SK-N-MC (cell line): Measurements from ENCODE around the gene AGPAT3.

Experiments used
- DNase-seq: peaks from one replicate; pipeline ENCODE4 v3.0.0-alpha.2; 2011; ENCODE audit warnings: low read depth, low spot score
- H3K27ac ChIP-seq: fragments of 200-600 bp; sonication (generic); 2 replicates; pipeline ENCODE4 v1.5.1; 2016; ENCODE audit warnings: mixed run types
- H3K36me3 ChIP-seq: fragments of 200-600 bp; sonication (generic); 2 replicates; pipeline ENCODE4 v1.6.1; 2017; ENCODE audit warnings: antibody characterized with exemption, low read length, mixed read lengths; ENCODE audit not compliant: insufficient read depth
- H3K4me3 ChIP-seq: fragments of 200-600 bp; sonication (generic); 2 replicates; pipeline ENCODE4 v1.5.1; 2016
- H3K9ac ChIP-seq: fragments of 200-600 bp; sonication (generic); 2 replicates; pipeline ENCODE4 v1.8.0; 2017; ENCODE audit warnings: mixed run types, mixed read lengths; ENCODE audit not compliant: insufficient read length
- H3K9me3 ChIP-seq: fragments of 200-600 bp; sonication (generic); 2 replicates; pipeline ENCODE4 v1.6.1; 2017; ENCODE audit warnings: low read depth, mild to moderate bottlenecking, antibody characterized with exemption, low read length, moderate library complexity, mixed read lengths
- EZH2 ChIP-seq: fragments of 200-600 bp; sonication (generic); IDR thresholded peaks from one replicate; pipeline ENCODE4 v1.6.1; 2017; ENCODE audit warnings: antibody characterized with exemption
- FOXP2 ChIP-seq: optimal IDR thresholded peaks from 2 replicates; pipeline ENCODE3; 2011; ENCODE audit warnings: mild to moderate bottlenecking, moderate library complexity; ENCODE audit not compliant: insufficient read depth; ENCODE audit errors: extremely low read length, control extremely low read depth
- POLR2AphosphoS5 ChIP-seq: IDR thresholded peaks from 2 replicates; pipeline ENCODE4 v1.6.1; 2012; ENCODE audit warnings: mild to moderate bottlenecking, low read depth, low read length, borderline replicate concordance

Gene AGPAT3

GRCh38 chr21:43918385-43918947 is 53.4 kb downstream of the AGPAT3 start:
- DNase-seq = no peak
- TF ChIP-seq POLR2AphosphoS5 = no peak
- no peak for TF ChIP-seq EZH2
- TF ChIP-seq FOXP2 = no peak
- Histone ChIP-seq H3K4me3 (no peak overlapping the region), H3K36me3 (no peaks in the 10 kb centered on the region; the same call in 1 of the 2 replicates), H3K9me3 (no peaks in the 10 kb centered on the region), H3K27ac (no peak overlapping the region), H3K9ac (no peak overlapping the region)

GRCh38 chr21:43919283-43919682 is 54.3 kb downstream of the AGPAT3 start:
- Histone ChIP-seq H3K36me3 (peaks cover 2% of the 10 kb centered on the region; the same call in 1 of the 2 replicates), H3K9ac (no peak overlapping the region), H3K4me3 (no peak overlapping the region), H3K9me3 (no peaks in the 10 kb centered on the region), H3K27ac (no peak overlapping the region)
- TF ChIP-seq FOXP2 (no peak), EZH2 (no peak), POLR2AphosphoS5 (no peak)
- no peak for DNase-seq

- no peak overlapping the region for H3K9ac ChIP-seq
- no peak for TF ChIP-seq EZH2
- no peak for TF ChIP-seq POLR2AphosphoS5
- TF ChIP-seq FOXP2 = no peak
- no peak for DNase-seq
- H3K36me3 ChIP-seq = peaks cover 5% of the 10 kb centered on the region; the same call in 1 of the 2 replicates
- H3K9me3 ChIP-seq = no peaks in the 10 kb centered on the region
- no peak overlapping the region for H3K27ac ChIP-seq
- H3K4me3 ChIP-seq = no peak overlapping the region
These were observed 55.1 kb downstream of the AGPAT3 start for GRCh38 chr21:43919871-43920801.

- Histone ChIP-seq H3K27ac (peak overlapping the region; percentile 21; the same call in 1 of the 2 replicates), H3K4me3 (no peak overlapping the region), H3K9ac (no peak overlapping the region), H3K9me3 (no peaks in the 10 kb centered on the region), H3K36me3 (peaks cover 5% of the 10 kb centered on the region; the same call in 1 of the 2 replicates)
- no peak for DNase-seq
- TF ChIP-seq FOXP2 (no peak), EZH2 (no peak), POLR2AphosphoS5 (no peak)
These were observed 56.6 kb downstream of the AGPAT3 start for GRCh38 chr21:43921571-43921978.

GRCh38 chr21:43921979-43922945 is 57.2 kb downstream of the AGPAT3 start:
- H3K27ac ChIP-seq = peak overlapping the region; percentile 21; the same call in 1 of the 2 replicates
- H3K4me3 ChIP-seq = no peak overlapping the region
- H3K36me3 ChIP-seq = peaks cover 5% of the 10 kb centered on the region; the same call in 1 of the 2 replicates
- TF ChIP-seq FOXP2 (no peak), EZH2 (no peak), POLR2AphosphoS5 (no peak)
- H3K9me3 ChIP-seq = no peaks in the 10 kb centered on the region
- no peak for DNase-seq
- H3K9ac ChIP-seq = no peak overlapping the region

- DNase-seq = no peak
- peaks cover 5% of the 10 kb centered on the region; the same call in 1 of the 2 replicates for H3K36me3 ChIP-seq
- H3K27ac ChIP-seq = no peak overlapping the region
- no peak for TF ChIP-seq FOXP2
- no peak for TF ChIP-seq EZH2
- TF ChIP-seq POLR2AphosphoS5 = no peak
- H3K9me3 ChIP-seq = no peaks in the 10 kb centered on the region
- H3K4me3 ChIP-seq = no peak overlapping the region
- no peak overlapping the region for H3K9ac ChIP-seq
These were observed 57.9 kb downstream of the AGPAT3 start for GRCh38 chr21:43922949-43923348.

GRCh38 chr21:43923391-43923790 is 58.4 kb downstream of the AGPAT3 start:
- H3K36me3 ChIP-seq = peaks cover 5% of the 10 kb centered on the region; the same call in 1 of the 2 replicates
- no peak overlapping the region for H3K9ac ChIP-seq
- TF ChIP-seq EZH2 (no peak), FOXP2 (no peak), POLR2AphosphoS5 (no peak)
- no peak overlapping the region for H3K4me3 ChIP-seq
- no peaks in the 10 kb centered on the region for H3K9me3 ChIP-seq
- H3K27ac ChIP-seq = no peak overlapping the region
- DNase-seq = no peak
